GM12875 (cell line): ENCODE measurements around the gene CTXN1.
A peak's percentile ranks its signal among the peaks of the same experiment; 100 is the strongest.

Experiments used
- H3K4me3 ChIP-seq: one replicate; pipeline ENCODE4 v1.5.1; 2011; ENCODE audit warnings: low read depth, low read length, control low read depth
- CTCF ChIP-seq: IDR thresholded peaks from 2 replicates; pipeline ENCODE4 v1.5.1; 2011; ENCODE audit warnings: low read depth, mild to moderate bottlenecking, control low read depth, inconsistent platforms, low read length, moderate library complexity, borderline replicate concordance; ENCODE audit not compliant: insufficient read depth

CTXN1 gene

GRCh38 chr19:7902796-7903243 is 23.1 kb downstream of the CTXN1 start:
- peak overlapping the region; percentile 60 for H3K4me3 ChIP-seq
- no peak for TF ChIP-seq CTCF

- H3K4me3 ChIP-seq: no peak overlapping the region
- no peak for TF ChIP-seq CTCF
Measured at GRCh38 chr19:7901337-7901736, 24.6 kb downstream of the CTXN1 start.

- TF ChIP-seq CTCF: no peak
- no peak overlapping the region for H3K4me3 ChIP-seq
Measured at GRCh38 chr19:7900931-7901330, 25.0 kb downstream of the CTXN1 start.

- no peak for TF ChIP-seq CTCF
- no peak overlapping the region for H3K4me3 ChIP-seq
Measured at GRCh38 chr19:7900401-7900870, 25.5 kb downstream of the CTXN1 start.

GRCh38 chr19:7899751-7900378 is 26.1 kb downstream of the CTXN1 start:
- no peak overlapping the region for H3K4me3 ChIP-seq
- TF ChIP-seq CTCF: no peak

- TF ChIP-seq CTCF: no peak
- no peak overlapping the region for H3K4me3 ChIP-seq
Measured at GRCh38 chr19:7898967-7899366, 27.0 kb downstream of the CTXN1 start.

- no peak for TF ChIP-seq CTCF
- H3K4me3 ChIP-seq: no peak overlapping the region
Measured at GRCh38 chr19:7897292-7897691, 28.6 kb downstream of the CTXN1 start.
